ENCODE measurements around the gene PPP1R11.
A peak's percentile ranks its signal among the peaks of the same experiment; 100 is the strongest.
"Not testable (repeated sequence)": the region's sequence is repeated elsewhere in the genome, so short reads cannot be mapped to it uniquely, and the experiment has no call there.

Gene PPP1R11

GRCh38 chr6:30113003-30113759 lies 46.2 kb downstream of the PPP1R11 start, which contains the start of gene TRIM31:
Gene TRIM31, minus strand, starts transcription at chr6:30113090. Its CDS starts 285 bp downstream, at chr6:30112805.
- no peak within 1 kb of the TSS for H3K4me3 Mint-ChIP-seq
- no peaks in the 10 kb centered on the region for H3K36me3 Mint-ChIP-seq
- H3K27me3 Mint-ChIP-seq = peaks cover 16% of the 10 kb centered on the region
- DNase-seq (ENCODE audit: low spot score in 2 of 2) (no peak), ATAC-seq (ENCODE audit: low read depth) (peak; percentile 73)
- H3K9me3 Mint-ChIP-seq = no peaks in the 10 kb centered on the region
- H3K27ac Mint-ChIP-seq = no peak within 1 kb of the TSS
- peaks cover 10% of the 10 kb centered on the region for H3K4me1 Mint-ChIP-seq

GRCh38 chr6:30113841-30114240 lies 46.8 kb downstream of the PPP1R11 start:
- H3K9me3 Mint-ChIP-seq = no peaks in the 10 kb centered on the region
- no peak overlapping the region for H3K27ac Mint-ChIP-seq
- ATAC-seq (ENCODE audit: low read depth) = no peak
- no peak for DNase-seq (ENCODE audit: low spot score in 2 of 2)
- H3K27me3 Mint-ChIP-seq = peaks cover 12% of the 10 kb centered on the region
- H3K36me3 Mint-ChIP-seq = no peaks in the 10 kb centered on the region
- H3K4me1 Mint-ChIP-seq = peaks cover 10% of the 10 kb centered on the region
- no peak overlapping the region for H3K4me3 Mint-ChIP-seq

- Mint-ChIP-seq H3K36me3 (no peaks in the 10 kb centered on the region), H3K4me1 (peaks cover 10% of the 10 kb centered on the region), H3K9me3 (no peaks in the 10 kb centered on the region), H3K27ac (no peak overlapping the region), H3K4me3 (no peak overlapping the region), H3K27me3 (peaks cover 8% of the 10 kb centered on the region)
- DNase-seq (ENCODE audit: low spot score in 2 of 2) (no peak), ATAC-seq (ENCODE audit: low read depth) (peak; percentile 31)
Observed at GRCh38 chr6:30116724-30117123, 49.7 kb downstream of the PPP1R11 start.

GRCh38 chr6:30118691-30119090 lies 51.7 kb downstream of the PPP1R11 start:
- H3K36me3 Mint-ChIP-seq; H3K9me3 Mint-ChIP-seq; H3K4me1 Mint-ChIP-seq; DNase-seq (ENCODE audit: low spot score in 2 of 2); H3K27me3 Mint-ChIP-seq; H3K27ac Mint-ChIP-seq; H3K4me3 Mint-ChIP-seq; ATAC-seq (ENCODE audit: low read depth): not testable (repeated sequence)
